Raji (cell line): Measurements from ENCODE around the gene FAM184B.

Experiments
- POLR2A ChIP-seq: IDR thresholded peaks from 2 replicates; pipeline ENCODE4 v1.6.1; 2011; ENCODE audit warnings: low read depth, low read length, control low read depth; ENCODE audit not compliant: insufficient read depth

FAM184B gene

GRCh38 chr4:17788956-17789355 is 7.5 kb upstream of the FAM184B start:
- TF ChIP-seq POLR2A, result no peak

DNA sequence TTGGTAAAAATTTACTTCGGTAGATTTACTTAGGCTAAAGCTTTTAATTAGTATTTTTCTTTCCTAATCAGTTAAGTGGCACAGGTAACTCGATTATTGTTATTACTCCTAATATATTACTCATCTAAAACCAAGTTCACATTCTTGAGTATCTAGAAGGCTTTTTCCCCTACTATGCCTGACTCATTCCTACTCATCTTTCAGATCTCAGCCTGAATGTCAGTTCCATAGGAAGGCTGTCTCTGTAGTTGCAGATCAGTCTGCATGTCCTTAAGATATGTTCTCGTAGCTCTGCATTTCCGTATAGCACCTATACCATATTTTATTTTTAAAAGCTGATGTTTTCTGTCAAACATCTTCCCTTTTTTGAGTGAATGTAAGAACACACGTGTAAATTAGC is 5.9 kb upstream of the FAM184B start:
- no peak for TF ChIP-seq POLR2A

- no peak for TF ChIP-seq POLR2A
Measured at GRCh38 chr4:17786567-17786966, 5.1 kb upstream of the FAM184B start.

GRCh38 chr4:17785858-17786257 is 4.4 kb upstream of the FAM184B start:
- no peak for TF ChIP-seq POLR2A

- no peak for TF ChIP-seq POLR2A
Measured at GRCh38 chr4:17780501-17781299, 721 bp downstream of the FAM184B start.

GRCh38 chr4:17778431-17778830 is 3.0 kb downstream of the FAM184B start:
- TF ChIP-seq POLR2A, result no peak

- TF ChIP-seq POLR2A, result no peak
Measured at GRCh38 chr4:17773135-17773698, 8.2 kb downstream of the FAM184B start.

GRCh38 chr4:17771284-17771908 is 10.0 kb downstream of the FAM184B start:
- TF ChIP-seq POLR2A, result no peak

DNA sequence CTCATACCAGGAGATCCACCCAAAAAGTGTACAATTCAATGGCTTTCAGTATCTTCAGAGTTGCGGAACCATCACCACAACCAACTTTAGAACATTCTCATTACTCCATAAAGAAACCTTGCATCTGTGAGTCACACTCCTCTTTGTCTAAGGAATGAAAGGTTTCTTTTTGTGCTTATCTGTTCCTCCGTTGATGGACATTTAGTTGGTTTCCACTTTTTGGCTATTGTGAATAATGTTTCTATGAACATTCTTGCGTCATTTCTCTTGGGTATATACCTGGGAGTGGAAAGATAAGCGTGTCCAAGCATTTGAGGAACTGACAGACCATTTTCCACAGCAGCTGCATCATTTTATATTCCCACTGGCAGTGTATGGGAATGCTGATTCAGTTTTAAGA is 10.6 kb downstream of the FAM184B start:
- no peak for TF ChIP-seq POLR2A

GRCh38 chr4:17769406-17770174 is 11.8 kb downstream of the FAM184B start:
- TF ChIP-seq POLR2A, result no peak

DNA sequence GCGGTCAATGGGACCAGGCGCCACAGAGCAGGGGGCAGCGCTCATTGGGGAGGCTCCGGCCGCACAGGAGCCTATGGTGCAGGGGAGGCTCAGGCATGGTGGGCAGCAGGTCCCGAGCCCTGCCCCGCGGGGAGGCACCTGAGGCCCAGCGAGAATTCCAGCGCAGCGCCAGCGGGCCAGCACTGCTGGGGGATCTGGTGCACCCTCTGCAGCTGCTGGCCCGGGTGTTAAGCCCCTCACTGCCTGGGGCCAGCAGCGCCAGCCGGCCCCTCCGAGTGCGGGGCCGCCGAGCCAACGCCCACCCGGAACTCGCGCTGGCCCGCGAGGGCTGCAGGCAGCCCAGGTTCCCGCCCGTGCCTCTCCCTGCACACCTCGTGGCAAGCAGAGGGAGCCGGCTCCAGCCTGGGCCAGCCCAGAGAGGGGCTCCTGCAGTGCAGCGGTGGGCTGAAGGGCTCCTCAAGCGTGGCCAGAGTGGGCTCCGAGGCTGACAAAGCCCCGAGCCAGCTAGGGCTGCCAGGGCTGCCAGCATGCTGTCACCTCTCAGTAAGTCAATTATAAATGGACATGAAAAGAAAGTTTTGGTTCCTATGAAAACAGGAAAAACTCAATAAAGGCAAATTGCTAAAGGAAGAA is 14.5 kb downstream of the FAM184B start:
- no peak for TF ChIP-seq POLR2A

DNA sequence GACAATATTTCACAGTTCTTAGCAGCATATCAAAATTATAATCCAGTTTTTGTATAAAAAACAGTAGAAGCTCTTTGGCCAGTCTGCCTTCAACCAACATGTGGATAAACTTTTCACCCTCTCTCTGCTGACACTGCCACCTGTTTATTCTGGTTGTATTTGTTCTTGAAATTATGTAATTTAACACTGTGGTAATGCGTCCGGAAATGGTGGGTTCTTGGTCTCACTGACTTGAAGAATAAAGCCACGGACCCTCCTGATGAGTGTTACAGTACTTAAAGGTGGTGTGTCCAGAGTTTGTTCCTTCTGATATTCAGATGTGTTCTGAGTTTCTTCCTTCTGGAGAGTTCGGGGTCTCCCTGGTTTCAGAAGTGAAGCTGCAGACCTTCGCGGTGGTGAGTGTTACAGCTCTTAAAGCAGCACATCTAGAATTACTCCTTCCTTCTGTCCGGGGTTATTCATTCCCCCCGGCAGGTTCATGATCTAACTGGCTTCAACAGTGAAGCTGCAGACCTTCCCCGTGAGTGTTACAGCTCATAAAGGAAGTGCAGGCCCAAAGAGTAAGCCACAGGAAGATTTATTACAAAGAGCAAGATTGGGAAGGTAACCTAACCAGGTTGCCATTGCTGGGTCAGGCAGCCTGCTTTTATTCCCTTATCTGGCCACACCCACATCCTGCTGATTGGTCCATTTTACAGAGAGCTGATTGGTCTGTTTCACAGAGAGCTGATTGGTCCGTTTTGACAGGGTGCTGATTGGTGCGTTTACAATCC is 15.7 kb downstream of the FAM184B start:
- no peak for TF ChIP-seq POLR2A

GRCh38 chr4:17763931-17764330 is 17.5 kb downstream of the FAM184B start:
- TF ChIP-seq POLR2A, result no peak

- TF ChIP-seq POLR2A, result no peak
Measured at GRCh38 chr4:17763416-17763815, 18.0 kb downstream of the FAM184B start.
